ENCODE results near the gene CLCN3.
"Not testable (repeated sequence)": the region's sequence is repeated elsewhere in the genome, so short reads cannot be mapped to it uniquely, and the experiment has no call there.

CLCN3 gene

DNA sequence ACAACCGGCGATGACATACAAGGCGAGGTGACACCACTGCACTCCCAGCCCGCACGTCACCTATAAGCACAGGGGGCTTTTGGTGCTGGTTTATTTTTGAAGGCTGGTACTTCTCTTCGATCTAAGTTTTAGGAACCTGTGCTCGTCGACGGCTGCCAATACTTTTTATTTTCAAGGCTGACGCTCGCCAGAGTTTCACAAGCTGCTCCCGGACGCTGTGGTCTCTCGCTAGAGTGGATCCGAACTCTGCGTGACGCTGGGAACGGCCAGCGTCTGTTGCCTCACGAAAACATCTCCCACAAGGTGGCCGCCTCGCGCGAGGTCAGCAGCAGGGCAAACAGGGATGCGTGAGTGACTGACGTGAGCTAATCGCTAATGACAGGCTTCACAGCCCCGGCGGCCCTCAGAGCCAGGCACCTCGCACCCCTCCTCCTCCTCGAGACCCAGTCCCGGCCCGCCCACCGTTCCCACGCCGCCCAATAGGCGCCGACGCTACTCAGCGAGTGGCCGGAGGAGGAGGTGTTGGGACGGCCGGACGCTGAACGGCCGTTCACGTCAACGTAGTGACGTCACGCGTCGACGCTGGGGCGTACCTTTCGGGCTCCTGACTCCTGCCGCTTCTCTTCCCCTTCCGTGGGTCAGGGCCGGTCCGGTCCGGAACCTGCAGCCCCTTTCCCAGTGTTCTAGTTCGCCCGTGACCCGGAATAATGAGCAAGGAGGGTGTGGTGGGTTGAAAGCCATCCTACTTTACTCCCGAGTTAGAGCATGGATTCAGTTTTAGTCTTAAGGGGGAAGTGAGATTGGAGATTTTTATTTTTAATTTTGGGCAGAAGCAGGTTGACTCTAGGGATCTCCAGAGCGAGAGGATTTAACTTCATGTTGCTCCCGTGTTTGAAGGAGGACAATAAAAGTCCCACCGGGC is at the start of gene CLCN3:
Gene CLCN3, plus strand, starts transcription at position 621 of the 922 bp plus-strand sequence. CDS start 15,351 bp downstream, outside the sequence.
- peak; percentile 95 for DNase-seq

DNA sequence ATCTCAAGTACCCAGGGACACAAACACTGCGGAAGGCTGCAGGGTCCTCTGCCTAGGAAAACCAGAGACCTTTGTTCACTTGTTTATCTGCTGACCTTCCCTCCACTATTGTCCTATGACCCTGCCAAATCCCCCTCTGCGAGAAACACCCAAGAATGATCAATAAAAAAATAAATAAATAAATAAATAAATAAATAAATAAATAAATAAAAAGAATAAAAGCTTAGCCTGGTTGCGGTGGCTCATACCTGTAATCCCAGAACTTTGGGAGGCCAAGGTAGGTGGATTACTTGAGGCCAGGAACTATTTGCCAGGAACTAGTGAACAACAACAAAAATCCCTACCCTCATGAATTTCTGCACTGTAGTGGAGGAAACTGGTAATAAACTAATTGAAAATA is 49.4 kb upstream of the CLCN3 start:
- not testable (repeated sequence) for DNase-seq

DNA sequence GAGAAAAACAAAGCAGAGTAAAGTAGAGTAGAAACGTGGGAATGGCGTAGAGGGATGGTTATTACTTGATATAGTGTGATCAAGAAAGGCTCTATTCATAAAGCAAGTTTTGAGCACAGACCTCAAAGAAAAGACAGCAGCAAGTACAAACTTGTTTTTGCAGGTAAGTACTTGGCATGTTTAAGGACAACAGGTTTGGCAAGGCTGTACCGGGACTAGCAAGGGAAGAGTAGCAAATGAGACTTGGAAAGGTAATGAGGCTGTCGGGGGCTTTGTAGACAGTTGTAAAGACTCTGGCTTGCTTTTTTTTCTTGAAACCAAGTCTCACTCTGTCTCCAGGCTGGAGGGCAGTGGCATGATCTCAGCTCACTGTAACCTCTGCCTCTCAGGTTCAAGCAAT is 48.9 kb upstream of the CLCN3 start:
- no peak for DNase-seq

DNA sequence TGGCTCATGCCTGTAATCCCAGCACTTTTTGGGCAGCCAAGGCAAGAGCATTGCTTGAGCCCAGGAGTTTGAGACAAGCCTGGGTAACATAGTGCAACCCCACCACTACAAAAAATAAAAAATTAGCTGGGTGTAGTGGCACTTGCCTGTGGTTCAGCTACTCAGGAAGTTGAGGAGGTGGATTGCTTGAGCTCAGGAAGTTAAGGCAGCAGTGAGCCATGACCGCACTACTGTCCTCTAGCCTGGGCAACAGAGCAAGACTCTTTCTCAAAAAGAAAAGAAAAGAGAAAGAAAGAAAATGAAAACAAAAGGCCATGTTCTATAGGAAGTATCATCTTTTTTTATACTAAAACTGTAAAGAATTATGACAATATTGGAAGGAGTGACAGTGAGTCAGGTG is 46.5 kb upstream of the CLCN3 start:
- DNase-seq: no peak

DNA sequence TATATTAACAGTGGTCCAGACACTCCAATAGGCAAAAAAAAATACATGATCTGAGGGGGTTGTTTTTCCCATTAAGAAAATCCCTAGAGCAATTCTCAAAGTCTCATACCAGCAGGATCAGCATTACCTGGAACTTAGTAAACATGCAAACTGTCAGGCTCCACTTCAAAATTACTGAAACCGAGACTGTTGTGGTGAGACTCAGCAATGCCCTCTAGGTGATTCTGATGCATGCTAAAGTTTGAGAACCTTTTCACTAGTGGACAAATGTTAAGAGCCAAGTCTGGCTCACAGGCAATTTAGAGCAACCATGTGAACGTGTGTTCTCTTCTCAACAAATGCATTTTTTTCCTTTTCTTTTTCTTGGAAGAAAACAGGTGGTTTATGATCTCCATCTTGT is 38.2 kb upstream of the CLCN3 start:
- no peak for DNase-seq

DNA sequence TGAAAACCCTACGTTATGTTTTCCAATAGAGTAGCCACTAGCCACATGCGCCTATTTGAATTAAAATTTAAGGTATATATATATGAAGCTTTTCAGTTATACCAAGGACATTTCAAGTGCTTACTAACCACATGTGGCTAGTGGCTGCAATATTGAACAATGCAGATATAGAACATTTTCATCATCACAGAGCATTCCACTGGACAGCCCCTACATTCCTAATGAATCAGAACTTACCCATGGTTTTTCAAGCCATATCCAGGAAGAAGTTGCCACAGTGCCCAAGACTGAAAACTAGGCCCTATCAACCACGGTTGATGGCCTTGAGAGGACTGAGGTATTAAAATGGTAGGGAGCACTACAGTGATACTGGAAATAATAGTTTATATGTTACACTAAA is 37.7 kb upstream of the CLCN3 start:
- DNase-seq: peak; percentile 13

DNA sequence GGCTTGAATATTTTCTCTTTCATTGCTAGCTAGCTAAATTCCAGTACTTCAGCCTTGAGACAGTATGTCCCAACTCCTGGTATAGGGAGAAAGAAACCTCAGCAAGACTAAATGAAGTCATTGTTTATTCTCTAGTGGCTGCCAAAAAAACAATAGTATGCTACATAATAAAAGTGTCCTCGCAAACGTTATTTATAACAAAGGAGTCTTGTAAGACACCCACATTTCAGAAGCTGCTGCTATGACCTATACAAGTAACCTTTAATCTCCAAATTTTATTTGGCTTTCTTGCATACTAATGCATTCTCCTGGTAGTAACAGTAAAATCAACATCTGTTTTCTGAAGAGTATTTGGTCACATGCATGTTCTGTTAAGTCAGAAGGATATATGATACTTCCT is 36.8 kb upstream of the CLCN3 start:
- no peak for DNase-seq

DNA sequence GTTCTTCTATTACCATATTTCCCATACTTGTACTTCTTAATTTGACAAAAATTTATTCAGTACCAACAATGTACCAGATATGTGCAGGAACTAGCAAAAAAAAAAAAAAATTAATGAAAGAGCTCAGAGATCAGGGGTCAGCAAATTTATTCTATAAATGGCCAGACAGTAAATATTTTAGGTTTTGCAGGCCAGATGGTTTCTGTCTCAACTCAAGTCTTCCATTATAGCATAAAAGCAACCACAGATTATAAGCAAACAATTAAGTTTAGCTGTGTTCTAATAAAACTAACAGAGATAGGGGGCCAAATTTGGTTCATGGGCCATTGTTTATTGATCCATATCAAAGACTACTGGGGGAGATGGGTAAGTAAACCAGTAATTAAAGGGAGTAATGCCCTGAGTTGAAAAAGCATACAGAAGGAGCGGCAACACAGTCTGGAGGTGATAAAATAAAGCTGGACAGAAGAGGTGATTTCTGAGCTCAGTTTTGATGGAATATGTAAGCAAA is 27.3 kb upstream of the CLCN3 start:
- no peak for DNase-seq

DNA sequence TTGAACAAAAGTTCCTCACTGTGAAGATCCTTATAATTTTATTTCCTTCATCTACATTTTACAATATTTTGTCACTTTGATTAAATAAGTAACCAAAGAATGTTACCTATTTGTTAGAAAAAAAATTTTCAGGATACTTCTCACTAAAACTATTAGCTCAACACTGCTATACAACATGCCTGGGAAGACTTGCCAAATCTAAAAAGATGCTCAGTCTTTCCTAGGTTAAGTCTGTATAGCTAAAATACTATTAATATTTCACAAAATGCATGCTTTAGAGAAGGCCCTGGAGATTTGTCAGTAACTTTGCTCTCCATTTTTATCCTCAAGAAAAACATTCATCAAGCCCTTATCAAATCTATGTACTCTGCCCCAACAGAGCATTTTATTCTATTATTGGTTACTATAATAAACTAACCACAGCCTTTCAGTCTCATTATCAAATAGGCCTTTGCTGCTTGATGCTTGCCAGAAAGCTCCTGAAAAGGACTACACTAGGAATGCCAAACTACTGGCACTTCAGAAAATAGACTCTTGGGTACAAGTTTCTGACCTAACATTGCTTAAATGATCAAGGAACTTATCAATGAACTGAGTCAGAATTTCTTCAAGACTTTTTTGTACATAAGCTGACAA is 25.7 kb upstream of the CLCN3 start:
- no peak for DNase-seq

DNA sequence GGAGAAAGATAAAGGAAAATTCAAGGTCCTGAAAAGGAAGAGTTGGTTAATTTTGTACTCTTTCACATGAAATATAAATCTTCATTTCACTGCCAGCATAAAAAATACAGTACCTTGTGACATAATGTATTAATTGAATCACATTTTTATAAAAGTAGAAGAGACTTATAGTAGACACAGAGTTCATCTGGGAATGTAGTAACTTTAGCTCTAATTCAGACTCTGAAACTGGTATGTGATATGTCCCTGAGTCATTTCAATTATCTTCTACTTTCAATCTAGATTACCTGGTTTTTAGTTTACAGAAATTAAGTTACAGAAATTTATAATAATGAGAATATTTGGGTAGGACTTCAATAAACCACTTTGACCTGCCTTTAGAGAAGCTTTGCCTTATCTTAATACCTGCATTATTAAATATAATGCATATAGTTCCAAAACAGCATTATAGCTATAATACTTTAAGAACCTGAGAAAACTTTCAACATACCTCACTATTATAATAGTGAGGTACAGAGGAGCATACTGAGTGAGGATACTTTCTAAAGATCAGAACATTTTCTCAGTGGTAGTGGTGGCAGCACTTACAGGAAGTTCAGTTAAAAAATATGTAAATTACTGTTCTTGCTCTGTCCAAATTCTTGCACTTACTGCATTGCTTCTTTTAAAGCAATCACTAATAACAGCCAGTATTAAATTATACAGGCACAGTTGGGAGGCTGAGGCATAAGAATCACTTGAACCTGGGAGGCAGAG is 19.2 kb upstream of the CLCN3 start:
- no peak for DNase-seq

DNA sequence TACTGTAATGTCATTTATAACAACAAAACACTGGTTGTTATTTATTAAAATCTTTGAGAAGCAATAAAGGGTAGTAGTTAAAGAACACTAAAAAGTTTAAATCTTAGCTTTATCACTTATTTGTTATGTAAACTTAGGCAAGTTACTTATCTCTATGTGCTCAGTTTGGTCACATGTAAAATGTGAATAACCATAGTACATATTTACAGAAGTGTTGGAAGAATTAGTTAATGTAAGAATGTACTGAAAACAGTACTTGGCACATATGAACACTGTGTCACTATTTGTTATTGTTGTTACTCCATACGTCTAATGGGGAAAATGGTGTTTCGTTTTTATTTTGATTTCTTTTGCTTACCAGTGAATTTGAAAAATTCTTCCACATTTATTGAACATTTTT is 17.1 kb upstream of the CLCN3 start:
- no peak for DNase-seq

DNA sequence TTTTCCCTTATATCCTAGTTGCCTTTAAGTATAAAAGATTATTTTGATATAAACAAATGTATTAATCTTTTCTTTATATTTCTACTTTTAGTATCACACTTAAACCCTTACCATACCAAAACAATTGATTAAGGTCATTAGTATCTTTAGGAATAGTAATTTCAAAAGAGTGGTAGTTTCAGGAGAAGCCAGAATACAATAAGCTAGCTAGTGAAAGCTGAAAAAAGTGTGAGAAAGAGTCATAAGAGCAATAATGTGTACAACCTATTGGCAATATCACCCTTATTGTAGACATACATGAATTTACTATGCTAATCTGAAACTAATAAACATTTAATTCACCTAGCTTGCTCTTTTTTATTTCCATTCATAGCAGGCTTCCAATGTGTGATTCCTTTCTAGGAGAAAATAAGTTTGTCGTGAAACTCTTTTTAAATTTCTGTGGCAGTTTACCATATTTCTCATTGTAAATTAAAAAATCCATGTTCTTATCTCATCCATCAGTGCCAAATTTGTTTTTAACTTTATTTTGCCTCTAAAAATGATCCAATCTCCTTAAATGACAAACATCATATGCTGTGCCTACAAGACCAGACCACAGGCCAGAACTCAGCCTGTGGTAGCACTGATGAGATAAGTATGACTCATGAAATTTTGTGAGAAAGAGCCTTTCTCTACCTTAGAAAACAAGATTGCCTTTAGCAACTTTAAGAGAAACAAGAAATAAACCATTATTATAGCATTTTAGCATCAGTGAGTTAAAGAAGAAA is 16.1 kb upstream of the CLCN3 start:
- peak; percentile 60 for DNase-seq

DNA sequence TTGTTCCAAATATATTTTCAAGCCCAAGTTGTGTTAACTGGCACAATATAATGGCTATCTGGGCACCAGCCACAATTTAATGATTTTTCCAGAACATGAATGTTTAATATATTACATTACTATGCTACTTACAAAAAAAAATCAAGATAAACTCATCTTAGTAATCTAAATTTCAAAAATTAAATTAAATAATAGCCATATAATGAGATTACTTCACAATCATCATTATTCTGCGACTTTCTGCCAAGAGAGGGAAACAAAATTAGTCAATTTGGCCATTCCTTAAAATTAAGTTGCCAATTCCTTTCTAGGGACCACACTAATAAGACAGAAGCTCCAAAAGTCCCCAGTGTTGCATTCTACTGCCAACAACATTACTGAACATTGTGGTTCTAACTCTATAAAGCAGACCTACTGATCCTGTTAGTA is 15.5 kb upstream of the CLCN3 start:
- no peak for DNase-seq

DNA sequence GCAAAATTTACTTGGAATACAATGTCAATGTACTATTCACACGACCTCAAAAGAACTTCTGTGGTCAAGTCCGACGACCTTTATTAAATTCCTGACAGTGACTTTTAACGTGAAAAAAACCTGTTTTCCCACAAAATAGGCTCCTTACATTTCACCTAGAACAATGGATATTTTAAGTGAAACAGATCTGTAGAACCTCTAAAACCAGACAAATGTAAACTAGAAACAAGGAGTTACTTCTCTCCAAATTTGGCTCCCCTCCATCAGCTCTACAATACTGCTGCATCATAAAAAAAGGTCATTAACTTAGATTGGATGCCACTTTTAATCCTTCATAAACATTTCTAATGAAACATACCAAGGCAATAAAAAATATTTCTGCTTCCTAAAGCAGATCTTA is 9.2 kb upstream of the CLCN3 start:
- DNase-seq: no peak

DNA sequence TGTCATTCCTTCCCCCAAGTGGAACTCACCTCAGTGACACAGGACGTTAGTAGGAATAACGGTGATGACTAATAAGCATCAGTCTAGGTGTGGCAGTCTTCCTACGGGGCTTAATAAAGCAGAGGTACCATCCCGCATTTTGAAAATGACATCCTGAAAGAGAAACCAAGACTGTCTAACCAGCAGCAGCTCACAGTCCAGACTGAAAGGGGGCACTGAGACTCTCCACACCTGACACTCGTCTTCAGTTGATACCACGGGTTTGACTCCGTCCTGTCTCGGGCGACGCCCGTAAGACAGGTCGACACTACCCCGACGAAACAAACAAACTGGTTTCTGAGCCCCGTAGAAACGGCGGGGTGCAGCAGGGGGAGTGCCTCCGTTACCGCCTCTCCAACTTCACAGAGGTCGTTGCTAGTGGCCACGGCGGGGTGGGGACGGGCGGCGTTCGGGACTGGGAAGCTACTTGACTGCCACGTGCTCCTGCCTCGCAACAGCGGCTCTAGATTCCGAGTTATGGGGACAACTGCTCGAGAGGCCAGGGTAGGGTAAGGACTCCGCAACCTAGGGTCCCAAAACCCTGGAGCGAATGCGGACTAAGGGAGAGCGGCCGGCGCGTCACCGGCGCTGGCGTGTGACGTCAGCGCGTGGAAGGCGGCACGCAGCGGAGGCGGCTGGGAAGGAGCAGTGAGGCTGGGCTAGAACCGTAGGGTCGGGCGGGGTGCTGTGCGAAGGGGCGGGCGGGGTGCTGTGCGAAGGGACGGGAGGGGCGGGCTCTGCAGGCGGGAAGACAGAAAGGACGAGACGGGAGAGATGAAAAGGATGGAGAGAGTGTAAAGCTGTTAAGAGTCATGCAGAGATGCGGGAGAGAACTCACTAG is 8.1 kb upstream of the CLCN3 start, which contains the start of gene NEK1:
Gene NEK1, minus strand, starts transcription at position 593 of the 880 bp plus-strand sequence. CDS start 9,953 bp downstream, outside the sequence.
- DNase-seq: peak; percentile 88

DNA sequence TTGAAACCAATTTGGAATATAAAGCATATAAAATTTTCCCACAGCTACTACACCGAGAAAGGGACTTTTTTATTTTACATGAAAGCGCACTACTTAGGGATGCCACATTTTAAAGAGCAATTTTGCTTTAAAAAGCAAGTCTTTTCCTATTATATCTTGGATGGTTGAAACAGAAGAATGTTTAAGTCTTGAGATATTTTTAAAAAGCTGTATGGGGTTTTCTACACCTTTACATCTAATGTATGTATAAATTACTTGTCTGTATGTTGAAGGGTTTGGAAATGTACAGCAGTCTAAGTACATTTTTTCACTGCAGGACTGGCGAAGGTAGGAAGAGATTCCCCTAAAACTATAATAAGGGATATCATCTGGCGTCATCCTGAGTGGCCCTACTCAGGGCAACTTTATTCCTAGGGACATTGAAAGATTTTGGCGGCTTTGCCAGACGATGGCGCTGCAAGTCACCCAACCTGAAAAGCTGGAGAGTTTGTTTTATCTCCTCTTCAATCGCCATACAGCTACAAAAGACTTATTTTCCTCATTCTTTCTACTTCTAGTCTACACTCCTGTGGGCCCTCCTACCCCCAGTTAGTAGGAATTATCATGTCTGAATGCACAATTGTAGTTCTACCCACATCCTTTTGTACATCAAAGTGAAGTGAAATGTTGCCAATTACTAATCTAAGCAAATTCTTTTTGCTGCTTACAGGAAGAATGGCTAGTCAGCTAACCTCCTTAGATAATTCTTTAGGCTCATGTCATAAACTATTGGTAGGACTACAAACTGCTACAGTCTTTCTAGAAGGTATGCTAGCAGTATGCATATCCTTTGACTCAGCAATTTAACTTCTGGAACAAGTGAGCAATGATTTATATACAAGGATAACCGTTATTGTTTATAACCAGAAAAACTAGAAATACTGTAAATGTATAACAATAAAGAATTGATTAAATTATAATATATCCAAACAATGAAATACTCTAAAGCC is 7.2 kb upstream of the CLCN3 start:
- peak; percentile 75 for DNase-seq

DNA sequence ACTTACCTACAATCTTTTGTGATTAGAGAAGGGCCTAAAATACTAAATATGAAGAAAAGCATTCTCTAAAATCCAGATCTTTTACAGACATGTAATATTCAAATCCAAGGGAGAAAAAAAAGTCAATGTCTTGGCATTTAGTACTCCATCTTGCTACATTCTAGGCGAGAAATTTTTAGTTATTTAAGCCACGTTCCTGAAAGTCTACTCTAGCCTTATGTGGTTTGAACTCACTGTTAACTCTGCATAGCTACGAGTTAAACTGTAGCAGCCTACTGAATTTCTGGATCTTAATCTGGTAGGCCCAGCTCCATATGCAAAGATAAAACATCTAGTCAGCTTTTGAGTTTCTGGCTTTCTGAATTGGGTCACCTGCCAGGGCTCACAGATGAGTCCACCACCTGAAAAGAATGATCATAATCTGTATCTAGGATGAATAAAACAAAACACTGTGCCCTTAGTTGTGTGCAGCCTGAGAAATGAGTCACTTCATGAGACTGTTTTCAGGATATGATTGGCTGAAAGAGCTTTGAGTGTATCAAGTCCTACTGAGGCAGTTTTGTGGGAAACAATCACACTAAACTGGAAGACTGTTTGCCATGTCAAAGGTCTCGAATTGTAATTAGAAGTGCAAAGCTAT is 4.8 kb upstream of the CLCN3 start:
- DNase-seq: no peak

DNA sequence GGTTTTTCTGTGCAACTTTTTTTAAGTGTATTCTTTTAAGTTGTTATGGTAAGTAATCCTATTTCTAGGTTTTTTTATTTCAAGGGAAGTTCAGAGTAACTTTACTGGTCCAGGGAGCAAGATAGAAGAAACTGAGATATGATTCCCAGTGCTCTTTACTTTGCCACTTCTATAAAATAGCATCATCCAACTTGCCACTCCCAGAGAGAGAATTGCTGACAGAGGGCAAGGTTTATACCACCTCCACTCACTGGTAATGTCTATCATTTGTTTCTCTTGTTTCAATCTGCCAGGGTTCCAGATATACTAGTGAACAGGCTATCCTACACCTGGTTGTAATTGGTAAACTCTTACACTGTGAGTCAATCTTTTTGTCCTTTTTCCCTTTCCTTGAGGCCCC is 3.5 kb upstream of the CLCN3 start:
- no peak for DNase-seq

DNA sequence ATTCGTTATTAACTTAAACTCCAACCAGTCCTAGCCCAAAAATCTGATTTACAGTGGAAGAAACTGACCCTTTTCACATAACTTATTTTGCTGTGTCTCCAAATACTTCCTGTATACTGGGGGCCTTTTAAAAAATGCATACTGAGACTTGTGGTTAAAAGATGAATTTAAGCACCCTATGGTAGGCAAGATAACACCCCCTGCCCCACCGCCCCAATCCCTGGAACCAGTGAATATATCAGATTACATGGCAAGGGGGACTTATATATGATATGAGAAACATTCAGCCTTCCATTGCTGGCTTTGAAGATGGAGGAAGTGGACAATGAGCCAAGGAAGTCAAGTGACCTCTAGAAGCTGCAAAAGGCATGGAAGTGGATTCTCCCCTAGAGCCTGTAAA is 3.1 kb upstream of the CLCN3 start:
- DNase-seq: no peak

DNA sequence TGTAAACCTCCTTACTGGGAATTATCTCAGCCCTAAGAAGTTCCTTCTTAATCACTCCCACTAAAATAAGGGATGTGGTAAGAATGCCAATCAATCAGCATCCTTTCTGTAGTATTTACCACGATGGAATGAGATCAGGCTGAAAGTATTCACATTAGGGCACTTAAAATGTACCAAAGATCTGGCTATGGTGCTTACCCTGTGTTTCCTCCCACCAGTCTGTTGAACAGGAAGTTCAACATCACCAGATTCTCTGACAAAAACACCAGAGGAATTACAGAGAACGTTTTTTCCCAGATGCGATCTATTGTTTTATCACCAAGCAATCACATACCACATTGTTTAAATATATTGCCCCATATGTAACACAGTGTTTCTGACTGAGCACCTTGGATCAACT is 2.1 kb upstream of the CLCN3 start:
- DNase-seq: peak; percentile 80
